Nephron progenitor cell (in vitro differentiated cells): ENCODE measurements around the gene KCNJ16.

Experiments
- DNase-seq: peaks from one replicate; pipeline ENCODE4 v3.0.0; 2021
- H3K27ac Mint-ChIP-seq: 2 replicates; pipeline ENCODE4 v1.8.0; 2021; ENCODE audit warnings: mild to moderate bottlenecking, moderate library complexity, mixed read lengths
- H3K27me3 Mint-ChIP-seq: 2 replicates; pipeline ENCODE4 v1.8.0; 2021; ENCODE audit warnings: mild to moderate bottlenecking, low read depth, mixed read lengths; ENCODE audit not compliant: poor library complexity
- H3K36me3 Mint-ChIP-seq: 2 replicates; pipeline ENCODE4 v1.8.0; 2021; ENCODE audit warnings: low read depth, mixed read lengths
- H3K4me1 Mint-ChIP-seq: 2 replicates; pipeline ENCODE4 v1.8.0; 2021; ENCODE audit warnings: mixed read lengths
- H3K4me3 Mint-ChIP-seq: 2 replicates; pipeline ENCODE4 v1.8.0; 2021; ENCODE audit warnings: mild to moderate bottlenecking, moderate library complexity, mixed read lengths
- H3K9me3 Mint-ChIP-seq: 2 replicates; pipeline ENCODE4 v1.8.0; 2021; ENCODE audit warnings: mild to moderate bottlenecking, moderate library complexity, mixed read lengths
- CTCF ChIP-seq: fragments of 200-600 bp; sonication (generic); IDR thresholded peaks from 2 replicates; pipeline ENCODE4 v1.5.0; 2021; ENCODE audit warnings: antibody characterized with exemption

KCNJ16 gene

GRCh38 chr17:70165383-70165782, 90.4 kb downstream of the KCNJ16 start:
- no peak overlapping the region for H3K27ac Mint-ChIP-seq
- no peak overlapping the region for H3K4me3 Mint-ChIP-seq
- H3K4me1 Mint-ChIP-seq, result peaks cover 25% of the 10 kb centered on the region

GRCh38 chr17:70166615-70167014, 91.6 kb downstream of the KCNJ16 start:
- peaks cover 37% of the 10 kb centered on the region for H3K4me1 Mint-ChIP-seq

More at GRCh38 chr17:70165383-70165782, 90.4 kb downstream of the KCNJ16 start:
- Mint-ChIP-seq H3K9me3 (peaks cover 6% of the 10 kb centered on the region), H3K36me3 (no peaks in the 10 kb centered on the region), H3K27me3 (peaks cover 25% of the 10 kb centered on the region)
- no peak for DNase-seq
- TF ChIP-seq CTCF, result no peak

DNA sequence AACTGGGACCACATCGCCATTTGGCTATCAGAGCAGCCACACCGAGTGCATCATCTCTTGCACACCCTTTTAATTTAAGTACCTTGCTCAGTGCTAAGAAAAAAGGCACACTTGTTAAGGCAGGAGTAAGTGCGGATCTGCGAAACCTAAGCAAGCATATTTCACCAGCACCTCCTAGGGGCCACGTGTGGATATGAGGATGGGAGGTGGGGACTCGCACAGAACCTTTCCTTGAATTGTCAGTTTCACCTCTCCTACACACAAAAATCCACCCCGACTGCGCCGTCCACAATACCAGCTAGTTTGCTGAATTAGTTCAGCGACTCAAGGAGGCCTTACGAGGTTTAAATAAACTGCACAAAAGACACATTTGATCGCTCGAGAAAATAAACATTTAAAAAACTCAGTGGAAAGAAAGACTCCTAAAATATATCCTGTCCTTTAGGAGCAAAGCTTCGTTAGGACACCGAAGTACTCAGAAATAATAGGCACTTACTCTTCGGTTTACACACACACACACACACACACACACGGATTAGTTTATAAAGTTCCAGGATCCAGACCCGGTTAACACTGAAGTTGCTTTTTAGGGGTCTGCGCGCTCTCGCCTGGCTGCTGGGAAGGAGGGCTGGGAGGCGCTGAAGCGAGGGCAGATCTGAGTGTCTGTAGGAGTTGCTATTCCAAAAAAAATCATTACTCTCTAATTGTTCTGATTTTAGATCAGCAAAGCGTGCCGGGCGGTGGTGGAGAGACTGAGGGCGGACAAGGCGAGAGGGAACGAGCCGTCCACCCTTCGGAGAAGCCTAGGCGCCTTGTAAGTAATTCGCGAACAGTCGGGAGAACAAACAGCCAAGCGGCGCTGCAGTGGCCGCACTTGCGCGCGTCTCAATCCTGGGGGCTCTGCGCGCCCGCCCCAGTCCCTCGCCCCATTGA, 93.3 kb downstream of the KCNJ16 start:
- Mint-ChIP-seq H3K27ac (no peak overlapping the region), H3K9me3 (peaks cover 6% of the 10 kb centered on the region), H3K27me3 (peaks cover 48% of the 10 kb centered on the region), H3K4me1 (peaks cover 39% of the 10 kb centered on the region), H3K36me3 (no peaks in the 10 kb centered on the region), H3K4me3 (peak overlapping the region; percentile 90)
- DNase-seq, result peak; percentile 57
- TF ChIP-seq CTCF, result peak; percentile 57

More at GRCh38 chr17:70166615-70167014, 91.6 kb downstream of the KCNJ16 start:
- H3K27me3 Mint-ChIP-seq, result peaks cover 36% of the 10 kb centered on the region
- peaks cover 6% of the 10 kb centered on the region for H3K9me3 Mint-ChIP-seq
- no peak overlapping the region for H3K4me3 Mint-ChIP-seq
- H3K36me3 Mint-ChIP-seq, result no peaks in the 10 kb centered on the region
- no peak for DNase-seq
- H3K27ac Mint-ChIP-seq, result no peak overlapping the region
- TF ChIP-seq CTCF, result no peak

GRCh38 chr17:70168977-70169708, 94.1 kb downstream of the KCNJ16 start, which contains the start of gene KCNJ2:
KCNJ2 (plus strand) TSS chr17:70169532; CDS start chr17:70175040, 5,508 bp downstream.
- Mint-ChIP-seq H3K4me1 (peaks cover 39% of the 10 kb centered on the region), H3K27me3 (peaks cover 56% of the 10 kb centered on the region), H3K36me3 (no peaks in the 10 kb centered on the region), H3K27ac (no peak within 1 kb of the TSS), H3K4me3 (peak within 1 kb of the TSS; percentile 90), H3K9me3 (peaks cover 5% of the 10 kb centered on the region)
- no peak for TF ChIP-seq CTCF
- DNase-seq, result peak; percentile 91

GRCh38 chr17:70169709-70170597, 94.9 kb downstream of the KCNJ16 start:
- no peaks in the 10 kb centered on the region for H3K9me3 Mint-ChIP-seq
- H3K27me3 Mint-ChIP-seq, result peaks cover 59% of the 10 kb centered on the region
- peak overlapping the region; percentile 81 for H3K4me3 Mint-ChIP-seq
- H3K27ac Mint-ChIP-seq, result no peak overlapping the region
- DNase-seq, result no peak
- H3K4me1 Mint-ChIP-seq, result peaks cover 39% of the 10 kb centered on the region
- no peak for TF ChIP-seq CTCF
- H3K36me3 Mint-ChIP-seq, result no peaks in the 10 kb centered on the region
